ENCODE results near the gene COL12A1. TPM values are rescaled to one million over a fixed set of nuclear protein-coding genes. Genes with fewer than 3 reads are reported as not detected.

COL12A1 gene
- polyA plus RNA-seq, 1 donor from 2014 or later: 0.63 TPM

GRCh38 chr6:75102301-75102700 lies 103.6 kb downstream of the COL12A1 start:
- no peaks in the 10 kb centered on the region for H3K36me3 ChIP-seq (ENCODE audit: insufficient read depth, low read length)
- no peaks in the 10 kb centered on the region for H3K9me3 ChIP-seq (ENCODE audit: low read length)
- no peak overlapping the region for H3K9ac ChIP-seq (ENCODE audit: low read length)
- H3K4me3 ChIP-seq (ENCODE audit: low read length): no peak overlapping the region
- H3K79me2 ChIP-seq (replicated peaks; ENCODE audit: insufficient read depth, low read length): no peaks in the 10 kb centered on the region
- no peak overlapping the region for H3K4me2 ChIP-seq (ENCODE audit: low read length)
- H3F3A ChIP-seq (ENCODE audit: insufficient read depth, low read length, poor library complexity, severe bottlenecking): no peaks in the 10 kb centered on the region
- no peak overlapping the region for H2AFZ ChIP-seq (ENCODE audit: low read depth, low read length)
- no peaks in the 10 kb centered on the region for H4K20me1 ChIP-seq (ENCODE audit: insufficient read depth)
- H3K27me3 ChIP-seq (ENCODE audit: insufficient read depth, low read depth, low read length): no peaks in the 10 kb centered on the region
- TF ChIP-seq POLR2AphosphoS5 (IDR thresholded peaks at IDR 0.05): no peak
- TF ChIP-seq, protein P1, sequence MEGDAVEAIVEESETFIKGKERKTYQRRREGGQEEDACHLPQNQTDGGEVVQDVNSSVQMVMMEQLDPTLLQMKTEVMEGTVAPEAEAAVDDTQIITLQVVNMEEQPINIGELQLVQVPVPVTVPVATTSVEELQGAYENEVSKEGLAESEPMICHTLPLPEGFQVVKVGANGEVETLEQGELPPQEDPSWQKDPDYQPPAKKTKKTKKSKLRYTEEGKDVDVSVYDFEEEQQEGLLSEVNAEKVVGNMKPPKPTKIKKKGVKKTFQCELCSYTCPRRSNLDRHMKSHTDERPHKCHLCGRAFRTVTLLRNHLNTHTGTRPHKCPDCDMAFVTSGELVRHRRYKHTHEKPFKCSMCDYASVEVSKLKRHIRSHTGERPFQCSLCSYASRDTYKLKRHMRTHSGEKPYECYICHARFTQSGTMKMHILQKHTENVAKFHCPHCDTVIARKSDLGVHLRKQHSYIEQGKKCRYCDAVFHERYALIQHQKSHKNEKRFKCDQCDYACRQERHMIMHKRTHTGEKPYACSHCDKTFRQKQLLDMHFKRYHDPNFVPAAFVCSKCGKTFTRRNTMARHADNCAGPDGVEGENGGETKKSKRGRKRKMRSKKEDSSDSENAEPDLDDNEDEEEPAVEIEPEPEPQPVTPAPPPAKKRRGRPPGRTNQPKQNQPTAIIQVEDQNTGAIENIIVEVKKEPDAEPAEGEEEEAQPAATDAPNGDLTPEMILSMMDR (IDR thresholded peaks at IDR 0.05; ENCODE audit: poor library complexity, severe bottlenecking): no peak
- no peak for TF ChIP-seq MXI1 (conservative IDR thresholded peaks at IDR 0.05; ENCODE audit: poor library complexity, severe bottlenecking)
- no peak for TF ChIP-seq TAF1 (IDR thresholded peaks at IDR 0.05; ENCODE audit: low read depth)
- TF ChIP-seq RAD21 (conservative IDR thresholded peaks at IDR 0.05): no peak
- TF ChIP-seq REST (IDR thresholded peaks at IDR 0.05; ENCODE audit: borderline replicate concordance): no peak
- no peak for TF ChIP-seq EZH2 (IDR thresholded peaks at IDR 0.05; ENCODE audit: borderline replicate concordance, insufficient read depth, low read length, poor library complexity, severe bottlenecking)
- TF ChIP-seq SMC3 (conservative IDR thresholded peaks at IDR 0.05; ENCODE audit: poor library complexity): no peak
- TF ChIP-seq EP300 (conservative IDR thresholded peaks at IDR 0.05; ENCODE audit: poor library complexity, severe bottlenecking): no peak
- H3K27ac ChIP-seq (ENCODE audit: low read length): no peak overlapping the region
- H3K9me2 ChIP-seq (ENCODE audit: insufficient read depth, low read length): no peaks in the 10 kb centered on the region

- no peaks in the 10 kb centered on the region for H3K27me3 ChIP-seq (ENCODE audit: insufficient read depth, low read depth, low read length)
- H3K9me2 ChIP-seq (ENCODE audit: insufficient read depth, low read length): no peaks in the 10 kb centered on the region
- no peaks in the 10 kb centered on the region for H3F3A ChIP-seq (ENCODE audit: insufficient read depth, low read length, poor library complexity, severe bottlenecking)
- H3K4me2 ChIP-seq (ENCODE audit: low read length): no peak overlapping the region
- TF ChIP-seq MXI1 (conservative IDR thresholded peaks at IDR 0.05; ENCODE audit: poor library complexity, severe bottlenecking) (no peak), SMC3 (conservative IDR thresholded peaks at IDR 0.05; ENCODE audit: poor library complexity) (no peak), TAF1 (IDR thresholded peaks at IDR 0.05; ENCODE audit: low read depth) (no peak), POLR2AphosphoS5 (IDR thresholded peaks at IDR 0.05) (no peak), RAD21 (conservative IDR thresholded peaks at IDR 0.05) (no peak), EZH2 (IDR thresholded peaks at IDR 0.05; ENCODE audit: borderline replicate concordance, insufficient read depth, low read length, poor library complexity, severe bottlenecking) (no peak), EP300 (conservative IDR thresholded peaks at IDR 0.05; ENCODE audit: poor library complexity, severe bottlenecking) (no peak), REST (IDR thresholded peaks at IDR 0.05; ENCODE audit: borderline replicate concordance) (no peak)
- TF ChIP-seq, protein P1 (IDR thresholded peaks at IDR 0.05; ENCODE audit: poor library complexity, severe bottlenecking): no peak
- H3K4me3 ChIP-seq (ENCODE audit: low read length): no peak overlapping the region
- H3K9ac ChIP-seq (ENCODE audit: low read length): no peak overlapping the region
- no peak overlapping the region for H2AFZ ChIP-seq (ENCODE audit: low read depth, low read length)
- no peaks in the 10 kb centered on the region for H4K20me1 ChIP-seq (ENCODE audit: insufficient read depth)
- H3K36me3 ChIP-seq (ENCODE audit: insufficient read depth, low read length): no peaks in the 10 kb centered on the region
- H3K9me3 ChIP-seq (ENCODE audit: low read length): no peaks in the 10 kb centered on the region
- H3K79me2 ChIP-seq (replicated peaks; ENCODE audit: insufficient read depth, low read length): no peaks in the 10 kb centered on the region
- no peak overlapping the region for H3K27ac ChIP-seq (ENCODE audit: low read length)
Observed at GRCh38 chr6:75101896-75102295, 104.0 kb downstream of the COL12A1 start.
